T47D (cell line): ENCODE measurements around the gene F2RL1.
A peak's percentile ranks its signal among the peaks of the same experiment; 100 is the strongest.
"Not testable (repeated sequence)": the region's sequence is repeated elsewhere in the genome, so short reads cannot be mapped to it uniquely, and the experiment has no call there.

Experiments used
- DNase-seq, 2 experiments: peaks; one replicate each; pipeline versions ENCODE4 v3.0.0 to v3.0.0-alpha.2; 2011 to 2012; ENCODE audit warnings: low read depth in 1 of 2, low spot score in 1 of 2
- JUND ChIP-seq: IDR thresholded peaks from 2 replicates; pipeline ENCODE4 v1.6.1; 2012; ENCODE audit warnings: low read depth
- in situ Hi-C: cut with HindIII; loops from 2 replicates; pipeline ENCODE4 v1.10.0; 2016; ENCODE audit warnings: low sequenced_read_pairs, low pct_unique_long_range_greater_than_20kb

Gene F2RL1

GRCh38 chr5:76818844-76819831, at the start of gene F2RL1:
Gene F2RL1 (plus strand): TSS chr5:76819030. CDS start chr5:76819183, 153 bp downstream.
- in situ Hi-C loops, result no loop called here

GRCh38 chr5:76771041-76771440, 47.8 kb upstream of the F2RL1 start:
- DNase-seq, in situ Hi-C loops: not testable (repeated sequence)

More at GRCh38 chr5:76818844-76819831, at the start of gene F2RL1:
- peak; percentile 88 to 94 for DNase-seq
- TF ChIP-seq JUND, result no peak

DNA sequence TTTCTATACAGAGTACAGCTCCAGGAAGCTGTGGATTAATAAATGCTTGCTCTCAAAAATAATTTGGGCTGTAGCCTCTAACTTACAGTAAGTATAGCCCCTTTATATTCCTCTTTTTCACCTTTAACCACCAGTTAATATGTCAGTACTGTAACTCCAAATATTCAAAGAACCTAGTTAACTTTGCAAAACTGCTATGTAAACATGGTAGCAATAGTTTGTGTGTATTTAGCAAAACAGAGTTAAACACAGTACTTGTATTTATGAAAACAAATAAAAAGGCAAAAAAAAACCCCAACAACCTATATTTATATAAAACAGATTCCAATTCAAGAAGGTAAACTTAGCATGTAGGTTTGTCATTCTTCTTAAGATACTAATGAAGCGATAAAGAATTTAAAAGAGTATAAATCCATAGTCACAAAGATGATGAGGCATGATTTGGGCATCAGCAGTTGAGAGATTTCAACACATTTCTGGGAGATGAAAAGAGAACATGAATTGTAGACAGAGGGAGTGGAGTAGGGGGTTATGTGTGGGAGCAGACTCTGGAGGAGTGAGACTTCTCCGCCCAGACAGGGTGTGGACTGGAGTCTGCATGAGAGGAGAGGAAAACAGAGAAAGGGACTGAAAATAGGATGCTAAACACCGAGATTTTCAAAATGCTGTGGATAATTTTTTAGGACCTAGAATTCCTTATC, 47.0 kb upstream of the F2RL1 start:
- in situ Hi-C loops, result no loop called here
- DNase-seq, result no peak
- no peak for TF ChIP-seq JUND

GRCh38 chr5:76775921-76776320, 42.9 kb upstream of the F2RL1 start:
- in situ Hi-C loops, result no loop called here
- no peak for TF ChIP-seq JUND
- DNase-seq, result no peak

GRCh38 chr5:76776391-76776790, 42.4 kb upstream of the F2RL1 start:
- DNase-seq, result no peak
- TF ChIP-seq JUND, result no peak
- in situ Hi-C loops, result no loop called here

DNA sequence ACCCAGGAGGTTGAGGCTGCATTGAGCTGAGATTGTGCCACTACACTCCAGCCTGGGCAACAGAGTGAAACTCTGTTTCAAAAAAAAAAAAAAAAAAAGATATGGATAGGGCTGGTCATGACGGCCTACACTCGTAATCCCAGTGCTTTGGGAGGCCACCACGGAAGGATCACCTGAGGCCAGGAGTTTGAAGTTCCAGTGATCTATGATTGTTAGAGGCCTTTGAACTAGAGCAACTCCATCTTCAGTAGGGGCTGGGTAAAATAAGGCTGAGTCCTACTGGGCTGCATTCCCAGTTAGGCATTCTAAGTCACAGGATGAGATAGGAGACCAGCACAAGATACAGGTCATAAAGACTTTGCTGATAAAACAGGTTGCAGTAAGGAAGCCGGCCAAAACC, 38.2 kb upstream of the F2RL1 start:
- in situ Hi-C loops, DNase-seq: not testable (repeated sequence)

DNA sequence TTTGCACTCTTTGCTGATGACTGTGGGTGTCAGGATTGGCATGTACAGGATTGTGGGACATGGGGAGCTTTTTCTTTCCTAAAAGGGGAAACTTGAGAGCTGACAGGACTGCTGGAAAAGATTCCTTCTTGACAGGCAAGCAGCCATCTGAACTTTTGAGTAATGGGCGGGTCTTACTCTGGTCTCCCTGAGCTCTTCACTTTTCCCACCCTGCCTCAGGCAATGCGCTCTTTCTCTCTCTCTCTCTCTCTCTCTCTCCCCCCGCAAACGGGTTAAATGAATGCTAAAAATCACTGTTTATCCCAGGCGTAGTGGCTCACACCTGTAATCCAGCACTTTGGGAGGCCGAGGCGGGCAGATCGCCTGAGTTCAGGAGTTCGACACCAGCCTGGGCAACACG, 37.1 kb upstream of the F2RL1 start:
- in situ Hi-C loops, result no loop called here
- TF ChIP-seq JUND, result no peak
- DNase-seq, result no peak

- no peak for DNase-seq
- TF ChIP-seq JUND, result no peak
- in situ Hi-C loops, result no loop called here
These were observed 36.4 kb upstream of the F2RL1 start for GRCh38 chr5:76782444-76782843.

DNA sequence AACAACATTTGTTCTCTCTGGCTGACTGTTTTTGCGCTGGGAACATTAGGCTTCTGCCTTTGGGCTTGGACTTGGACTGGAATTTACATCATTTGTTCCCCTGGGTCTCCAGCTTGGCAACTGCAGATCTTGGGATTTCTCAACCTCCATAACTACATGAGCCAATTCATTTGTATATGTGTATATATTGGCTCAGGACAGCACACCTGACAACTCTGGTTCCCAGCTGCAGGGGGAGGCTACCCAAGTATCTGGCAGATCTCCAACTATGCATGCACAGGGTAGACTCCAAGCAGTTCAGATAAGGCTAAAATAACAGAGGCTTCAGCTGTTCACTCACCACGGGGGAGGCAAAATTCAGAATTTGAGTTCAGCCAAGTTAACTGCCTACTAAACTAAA, 31.6 kb upstream of the F2RL1 start:
- peak in 1 of 2 experiments; percentile 56 for DNase-seq

DNA sequence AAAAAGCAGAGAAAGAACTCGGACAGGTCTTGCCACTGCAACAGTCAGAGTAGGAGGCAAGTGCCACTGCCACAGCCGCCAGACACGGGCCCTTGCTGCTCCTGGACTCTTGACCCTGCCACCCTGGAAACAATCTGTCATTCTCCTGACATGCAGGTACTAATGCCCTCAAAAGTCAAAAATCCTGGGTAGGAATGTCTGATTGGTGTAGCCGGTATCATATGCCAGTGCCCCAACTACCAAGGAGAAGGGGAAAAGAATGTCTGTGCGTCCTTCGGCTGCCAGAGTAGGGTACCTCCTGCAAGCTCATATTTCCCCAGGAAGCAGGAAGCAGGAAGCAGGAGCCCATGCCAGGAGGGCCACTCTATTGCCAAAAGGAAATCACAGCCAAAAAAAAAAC, 30.5 kb upstream of the F2RL1 start:
- in situ Hi-C loops, result no loop called here
- no peak for TF ChIP-seq JUND
- no peak for DNase-seq

More for the DNA sequence above, 31.6 kb upstream of the F2RL1 start:
- no peak for TF ChIP-seq JUND
- in situ Hi-C loops, result no loop called here

GRCh38 chr5:76789275-76789674, 29.6 kb upstream of the F2RL1 start:
- DNase-seq, in situ Hi-C loops: not testable (repeated sequence)

GRCh38 chr5:76789991-76790581, 28.7 kb upstream of the F2RL1 start:
- no peak for TF ChIP-seq JUND
- DNase-seq, result no peak
- in situ Hi-C loops, result no loop called here
